Endodermal cell (in vitro differentiated cells): ENCODE results near the gene B4GALNT4. TPM values are rescaled to one million over a fixed set of nuclear protein-coding genes. Genes with fewer than 3 reads are reported as not detected.

ENCODE experiments used
- DNase-seq: peaks from one replicate; pipeline ENCODE4 v3.0.0-alpha.2; 2017
- H3K27ac ChIP-seq: 2 replicates; pipeline ENCODE4 v1.5.1; 2013; ENCODE audit warnings: mild to moderate bottlenecking, low read depth, low read length, moderate library complexity
- H3K27me3 ChIP-seq: 2 replicates; pipeline ENCODE4 v1.6.1; 2013; ENCODE audit warnings: mild to moderate bottlenecking, low read length, moderate library complexity; ENCODE audit not compliant: insufficient read depth, control insufficient read depth, poor library complexity, severe bottlenecking
- H3K36me3 ChIP-seq: 2 replicates; pipeline ENCODE4 v1.7.0; 2013; ENCODE audit warnings: mild to moderate bottlenecking, low read length, moderate library complexity; ENCODE audit not compliant: control insufficient read depth, insufficient read depth
- H3K4me1 ChIP-seq: one replicate; pipeline ENCODE4 v1.7.0; 2013; ENCODE audit warnings: low read length; ENCODE audit not compliant: control insufficient read depth, insufficient read depth
- H3K4me3 ChIP-seq: 2 replicates; pipeline ENCODE4 v1.5.1; 2013; ENCODE audit warnings: mild to moderate bottlenecking, low read length, moderate library complexity
- H3K9ac ChIP-seq: 2 replicates; pipeline ENCODE4 v1.6.1; 2013; ENCODE audit warnings: mild to moderate bottlenecking, low read length, moderate library complexity; ENCODE audit not compliant: poor library complexity, severe bottlenecking; ENCODE audit errors: extremely low read depth
- H3K9me3 ChIP-seq: 2 replicates; pipeline ENCODE4 v1.6.1; 2013; ENCODE audit warnings: mild to moderate bottlenecking, low read length, moderate library complexity; ENCODE audit not compliant: control insufficient read depth
- H3K27ac Mint-ChIP-seq: 2 replicates; pipeline ENCODE4 v1.8.0; 2020; ENCODE audit warnings: mixed read lengths
- H3K27me3 Mint-ChIP-seq: 2 replicates; pipeline ENCODE4 v1.8.0; 2021; ENCODE audit warnings: mild to moderate bottlenecking, mixed read lengths; ENCODE audit not compliant: insufficient read depth
- H3K36me3 Mint-ChIP-seq: 2 replicates; pipeline ENCODE4 v1.8.0; 2020; ENCODE audit warnings: low read depth, mixed read lengths
- H3K4me1 Mint-ChIP-seq: 2 replicates; pipeline ENCODE4 v1.8.0; 2020; ENCODE audit warnings: mixed read lengths
- H3K4me3 Mint-ChIP-seq: 2 replicates; pipeline ENCODE4 v1.8.0; 2020; ENCODE audit warnings: mild to moderate bottlenecking, moderate library complexity, mixed read lengths
- H3K9me3 Mint-ChIP-seq: 2 replicates; pipeline ENCODE4 v1.8.0; 2020; ENCODE audit warnings: mild to moderate bottlenecking, mixed read lengths
- CTCF ChIP-seq: fragments of 200-600 bp; sonication (generic); conservative IDR thresholded peaks from 2 replicates; pipeline ENCODE4 v1.5.0; 2021; ENCODE audit warnings: antibody characterized with exemption, mild to moderate bottlenecking
- WGBS, 2 experiments: methylation state at CpG; one replicate each; pipeline versions ENCODE4 v1.1.5 to v1.1.7; 2013; ENCODE audit warnings: missing lambda C conversion rate in 2 of 2, mixed read lengths in 1 of 2; ENCODE audit not compliant: insufficient coverage in 1 of 2, insufficient read length in 1 of 2; 5-methylcytosine and 5-hydroxymethylcytosine counted together
- total RNA-seq, 2 donors: library from RNA; stranded (reverse); fragmentation: NEBNext Ultra II Directional in 1 of 2; extraction: Animal tissue kit (Norgen Biotek cat#: 25700) in 1 of 2; gene quantifications; 2 replicates in 1 of 2; 3 replicates in 1 of 2; pipeline ENCODE4 v1.2.1, GENCODE V29; 2021

Gene B4GALNT4
- total RNA-seq, 2 donors from 2014 or later, result 109 to 118 TPM

GRCh38 chr11:418343-419247 lies 49.3 kb downstream of the B4GALNT4 start:
- Mint-ChIP-seq H3K36me3 (no peaks in the 10 kb centered on the region), H3K27ac (no peak overlapping the region), H3K4me3 (no peak overlapping the region), H3K9me3 (no peaks in the 10 kb centered on the region), H3K4me1 (peaks cover 14% of the 10 kb centered on the region), H3K27me3 (peaks cover 39% of the 10 kb centered on the region)
- Histone ChIP-seq H3K9me3 (no peaks in the 10 kb centered on the region), H3K9ac (no peak overlapping the region), H3K27me3 (peaks cover 57% of the 10 kb centered on the region), H3K4me3 (no peak overlapping the region), H3K36me3 (no peaks in the 10 kb centered on the region), H3K4me1 (no peaks in the 10 kb centered on the region), H3K27ac (no peak overlapping the region)
- WGBS, 2 experiments, result 89 to 97% methylated on average over 18 to 30 of the region's 30 CpGs
- TF ChIP-seq CTCF, result no peak
- no peak for DNase-seq

- Mint-ChIP-seq H3K36me3 (no peaks in the 10 kb centered on the region), H3K4me1 (peaks cover 14% of the 10 kb centered on the region), H3K4me3 (no peak overlapping the region), H3K27ac (no peak overlapping the region), H3K9me3 (no peaks in the 10 kb centered on the region), H3K27me3 (peaks cover 44% of the 10 kb centered on the region)
- TF ChIP-seq CTCF, result no peak
- Histone ChIP-seq H3K4me1 (no peaks in the 10 kb centered on the region), H3K9ac (no peak overlapping the region), H3K27ac (no peak overlapping the region), H3K27me3 (peaks cover 56% of the 10 kb centered on the region), H3K4me3 (no peak overlapping the region), H3K9me3 (no peaks in the 10 kb centered on the region), H3K36me3 (no peaks in the 10 kb centered on the region)
- 86 to 93% methylated on average over 13 to 20 of the region's 20 CpGs for WGBS, 2 experiments
- no peak for DNase-seq
These were observed 50.1 kb downstream of the B4GALNT4 start for GRCh38 chr11:419248-420005.

- peaks cover 2% of the 10 kb centered on the region for H3K36me3 Mint-ChIP-seq
- DNase-seq, result no peak
- peaks cover 47% of the 10 kb centered on the region for H3K27me3 Mint-ChIP-seq
- 95 to 97% methylated on average over 59 to 71 of the region's 71 CpGs for WGBS, 2 experiments
- H3K4me1 Mint-ChIP-seq, result peaks cover 14% of the 10 kb centered on the region
- no peak overlapping the region for H3K9ac ChIP-seq
- H3K27ac Mint-ChIP-seq, result no peak overlapping the region
- no peaks in the 10 kb centered on the region for H3K9me3 ChIP-seq
- H3K36me3 ChIP-seq, result no peaks in the 10 kb centered on the region
- no peak overlapping the region for H3K4me3 ChIP-seq
- peaks cover 56% of the 10 kb centered on the region for H3K27me3 ChIP-seq
- no peak for TF ChIP-seq CTCF
- H3K27ac ChIP-seq, result no peak overlapping the region
- H3K9me3 Mint-ChIP-seq, result peaks cover 3% of the 10 kb centered on the region
- no peaks in the 10 kb centered on the region for H3K4me1 ChIP-seq
- H3K4me3 Mint-ChIP-seq, result no peak overlapping the region
These were observed 51.0 kb downstream of the B4GALNT4 start for GRCh38 chr11:420054-420910.
